CD4-positive, alpha-beta T cell (primary cell): ENCODE data around the gene CDC6. TPM values are rescaled to one million over a fixed set of nuclear protein-coding genes. Genes with fewer than 3 reads are reported as not detected.

Source experiments
- ATAC-seq: fragments of 200-7000 bp; cut with Tn5 transposase; one replicate; pipeline ENCODE4 v1.10.0; 2022; ENCODE audit warnings: mild to moderate bottlenecking; ENCODE audit not compliant: poor library complexity
- CTCF ChIA-PET: fragments of 350-600 bp; sonication (Branson Sonifier 250); formaldehyde crosslinking; loops from one replicate; lab custom pipeline; 2021; ENCODE audit warnings: antibody characterized with exemption, inconsistent platforms; lab: Charles Lee
- POLR2A ChIA-PET: fragments of 350-600 bp; sonication (Branson Sonifier 250); formaldehyde crosslinking; loops from one replicate; lab custom pipeline; 2021; ENCODE audit warnings: antibody characterized with exemption, inconsistent platforms; lab: Charles Lee
- DNase-seq, 14 experiments: peaks; one replicate each; pipeline ENCODE4 v3.0.0-alpha.2; 2013 to 2020; ENCODE audit warnings: mixed read lengths in 2 of 14
- H3K27ac ChIP-seq, 2 donors: one replicate each; pipeline versions ENCODE4 v1.5.1 to v1.7.0; 2013; ENCODE audit warnings: low read length in 2 of 2, low read depth in 1 of 2, mild to moderate bottlenecking in 1 of 2
- H3K27me3 ChIP-seq, 2 experiments: 1 replicate in 1 of 2; 2 replicates in 1 of 2; pipeline versions ENCODE4 v1.6.1 to v1.7.0; 2013; ENCODE audit warnings: low read length in 2 of 2, control low read depth in 1 of 2, mild to moderate bottlenecking in 1 of 2, moderate library complexity in 1 of 2; ENCODE audit not compliant: insufficient read depth in 2 of 2, control insufficient read depth in 1 of 2
- H3K36me3 ChIP-seq: one replicate; pipeline ENCODE4 v1.6.1; 2013; ENCODE audit warnings: low read length, control low read depth; ENCODE audit not compliant: insufficient read depth
- H3K4me1 ChIP-seq: one replicate; pipeline ENCODE4 v1.6.1; 2013; ENCODE audit warnings: low read length, control low read depth; ENCODE audit not compliant: insufficient read depth
- H3K4me3 ChIP-seq: one replicate; pipeline ENCODE4 v1.5.1; 2013; ENCODE audit warnings: mild to moderate bottlenecking, low read length, moderate library complexity
- H3K9me3 ChIP-seq, 2 experiments: 1 replicate in 1 of 2; 2 replicates in 1 of 2; pipeline versions ENCODE4 v1.6.1 to v1.7.0; 2013; ENCODE audit warnings: low read length in 2 of 2, mild to moderate bottlenecking in 2 of 2, control low read depth in 1 of 2, moderate library complexity in 1 of 2; ENCODE audit not compliant: control insufficient read depth in 1 of 2, insufficient read depth in 1 of 2
- H3K27ac Mint-ChIP-seq: one replicate; pipeline ENCODE4 v1.8.0; 2020; ENCODE audit warnings: mixed read lengths
- H3K27me3 Mint-ChIP-seq: one replicate; pipeline ENCODE4 v1.8.0; 2021; ENCODE audit warnings: mixed read lengths
- H3K36me3 Mint-ChIP-seq: one replicate; pipeline ENCODE4 v1.8.0; 2021; ENCODE audit warnings: low read depth, mixed read lengths
- H3K4me1 Mint-ChIP-seq: one replicate; pipeline ENCODE4 v1.8.0; 2021; ENCODE audit warnings: low read depth, mixed read lengths
- H3K4me3 Mint-ChIP-seq: one replicate; pipeline ENCODE4 v1.8.0; 2020; ENCODE audit warnings: mild to moderate bottlenecking, mixed read lengths
- H3K9me3 Mint-ChIP-seq: one replicate; pipeline ENCODE4 v1.8.0; 2020; ENCODE audit warnings: mixed read lengths
- intact Hi-C, 2 experiments: fragments of 100-400 bp; cut with DNase I in 1 of 2; cut with micrococcal nuclease in 1 of 2; formaldehyde crosslinking; loops; one replicate each; pipeline versions ENCODE4 v1.15.1 to v1.9.0; 2023 to 2025; cut with DNase I, micrococcal nuclease
- total RNA-seq, 174 experiments: library from RNA in 2 of 174; stranded (reverse) in 2 of 174; gene quantifications; one replicate each; pipeline ENCODE4 v1.2.3 and lab custom pipeline; 2021 to 2026
- TF ChIP-seq, protein P1 (sequence below): fragments of 200-600 bp; IDR thresholded peaks from one replicate; pipeline ENCODE4 v1.8.0; 2022; ENCODE audit warnings: antibody characterized with exemption, mild to moderate bottlenecking

The CDC6 gene
- total RNA-seq, 2 experiments from 2014 or later: 1.0 to 1.8 TPM

- Mint-ChIP-seq H3K27ac (no peak overlapping the region), H3K27me3 (no peaks in the 10 kb centered on the region)
Measured at GRCh38 chr17:40293363-40293762, 5.7 kb downstream of the CDC6 start.

DNA sequence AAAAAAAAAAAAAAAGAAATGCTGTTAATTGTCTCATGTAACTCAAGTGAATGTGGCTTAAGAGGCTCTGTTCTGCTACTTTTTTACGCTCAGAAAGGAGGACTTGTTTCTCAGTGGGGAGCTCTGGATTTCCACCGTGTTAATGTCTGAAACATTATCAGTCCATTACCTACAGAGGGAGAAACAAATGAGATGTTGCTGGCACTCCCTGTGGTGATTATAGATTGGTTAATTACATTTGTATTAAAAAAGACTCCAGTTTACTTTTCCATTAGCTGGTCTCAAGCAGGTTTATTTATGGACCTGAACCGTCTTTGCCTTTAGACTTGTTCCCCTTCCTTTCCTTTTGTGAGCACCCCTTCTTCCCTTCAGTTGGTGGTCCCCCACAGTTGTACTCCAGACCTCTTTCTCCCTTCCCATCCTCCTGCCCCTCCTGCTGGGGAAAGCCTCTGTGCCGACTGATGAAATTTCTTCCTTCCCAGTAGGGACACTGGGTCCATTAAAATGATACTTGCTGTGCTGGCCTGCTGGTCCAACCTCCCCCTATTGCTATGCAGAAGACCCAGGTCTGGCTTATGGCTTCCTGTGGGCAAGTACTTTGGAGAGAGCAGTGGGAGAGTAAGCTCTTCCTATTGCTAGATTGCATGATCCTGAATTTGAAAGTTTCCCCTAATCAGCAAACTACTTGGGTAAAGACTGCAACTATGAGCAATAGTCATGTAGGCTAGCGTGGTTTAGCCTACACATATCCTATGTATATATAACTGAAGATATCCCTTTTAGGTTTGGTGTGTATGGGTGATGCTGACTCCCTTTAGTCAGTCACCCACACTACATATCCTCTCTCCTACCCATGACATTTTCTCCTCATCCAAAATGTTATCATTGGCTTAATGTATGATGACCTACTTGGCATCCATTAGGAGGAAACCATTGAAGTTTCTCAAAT is 8.1 kb downstream of the CDC6 start:
- no peak overlapping the region for H3K27ac Mint-ChIP-seq
- no peak overlapping the region for H3K4me3 Mint-ChIP-seq
- H3K27ac ChIP-seq: no peak overlapping the region
- CTCF ChIA-PET: interaction anchor here (0.9 kb wide), 1 partner anchor 59 kb away, joined by 3 read pairs; no protein-coding TSS in a partner anchor
- no peaks in the 10 kb centered on the region for H3K36me3 Mint-ChIP-seq
- POLR2A ChIA-PET: no interaction called here
- H3K4me3 ChIP-seq: no peak overlapping the region
- no peaks in the 10 kb centered on the region for H3K27me3 Mint-ChIP-seq
- DNase-seq: no peak
- H3K4me1 ChIP-seq: peaks cover under 1% of the 10 kb centered on the region
- no peaks in the 10 kb centered on the region for H3K9me3 Mint-ChIP-seq
- peaks cover 3% of the 10 kb centered on the region for H3K4me1 Mint-ChIP-seq
- intact Hi-C loops: no loop called here
- H3K36me3 ChIP-seq: no peaks in the 10 kb centered on the region
- TF ChIP-seq, protein P1, sequence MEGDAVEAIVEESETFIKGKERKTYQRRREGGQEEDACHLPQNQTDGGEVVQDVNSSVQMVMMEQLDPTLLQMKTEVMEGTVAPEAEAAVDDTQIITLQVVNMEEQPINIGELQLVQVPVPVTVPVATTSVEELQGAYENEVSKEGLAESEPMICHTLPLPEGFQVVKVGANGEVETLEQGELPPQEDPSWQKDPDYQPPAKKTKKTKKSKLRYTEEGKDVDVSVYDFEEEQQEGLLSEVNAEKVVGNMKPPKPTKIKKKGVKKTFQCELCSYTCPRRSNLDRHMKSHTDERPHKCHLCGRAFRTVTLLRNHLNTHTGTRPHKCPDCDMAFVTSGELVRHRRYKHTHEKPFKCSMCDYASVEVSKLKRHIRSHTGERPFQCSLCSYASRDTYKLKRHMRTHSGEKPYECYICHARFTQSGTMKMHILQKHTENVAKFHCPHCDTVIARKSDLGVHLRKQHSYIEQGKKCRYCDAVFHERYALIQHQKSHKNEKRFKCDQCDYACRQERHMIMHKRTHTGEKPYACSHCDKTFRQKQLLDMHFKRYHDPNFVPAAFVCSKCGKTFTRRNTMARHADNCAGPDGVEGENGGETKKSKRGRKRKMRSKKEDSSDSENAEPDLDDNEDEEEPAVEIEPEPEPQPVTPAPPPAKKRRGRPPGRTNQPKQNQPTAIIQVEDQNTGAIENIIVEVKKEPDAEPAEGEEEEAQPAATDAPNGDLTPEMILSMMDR: no peak
- no peak for ATAC-seq
- no peaks in the 10 kb centered on the region for H3K9me3 ChIP-seq
- no peaks in the 10 kb centered on the region for H3K27me3 ChIP-seq

More at GRCh38 chr17:40293363-40293762, 5.7 kb downstream of the CDC6 start:
- TF ChIP-seq, protein P1: no peak
- Mint-ChIP-seq H3K9me3 (no peaks in the 10 kb centered on the region), H3K36me3 (no peaks in the 10 kb centered on the region), H3K4me1 (peaks cover 7% of the 10 kb centered on the region), H3K4me3 (no peak overlapping the region)
- CTCF ChIA-PET: interaction anchor here (1.1 kb wide), 1 partner anchor 9 kb away, joined by 3 read pairs; no protein-coding TSS in a partner anchor
- no peak for DNase-seq
- peaks cover 10% of the 10 kb centered on the region for H3K4me1 ChIP-seq
- intact Hi-C loops: no loop called here
- no peak overlapping the region for H3K27ac ChIP-seq
- POLR2A ChIA-PET: no interaction called here
- H3K9me3 ChIP-seq: no peaks in the 10 kb centered on the region
- no peak overlapping the region for H3K4me3 ChIP-seq
- H3K27me3 ChIP-seq: no peaks in the 10 kb centered on the region
- no peak for ATAC-seq
- no peaks in the 10 kb centered on the region for H3K36me3 ChIP-seq

GRCh38 chr17:40297511-40297910 is 9.8 kb downstream of the CDC6 start:
- no peak overlapping the region for H3K27ac Mint-ChIP-seq
- CTCF ChIA-PET: interaction anchor here (0.6 to 2.5 kb wide), 3 partner anchors 8 to 57 kb away, joined by 3 to 8 read pairs (median 5); no protein-coding TSS in a partner anchor

More at GRCh38 chr17:40297511-40297910, 9.8 kb downstream of the CDC6 start:
- no peak overlapping the region for H3K4me3 ChIP-seq
- Mint-ChIP-seq H3K9me3 (no peaks in the 10 kb centered on the region), H3K27me3 (no peaks in the 10 kb centered on the region), H3K4me3 (no peak overlapping the region), H3K4me1 (no peaks in the 10 kb centered on the region), H3K36me3 (no peaks in the 10 kb centered on the region)
- no peak overlapping the region for H3K27ac ChIP-seq
- no peaks in the 10 kb centered on the region for H3K4me1 ChIP-seq
- H3K27me3 ChIP-seq: no peaks in the 10 kb centered on the region
- intact Hi-C loops: no loop called here
- ATAC-seq: no peak
- H3K9me3 ChIP-seq: no peaks in the 10 kb centered on the region
- TF ChIP-seq, protein P1: no peak
- H3K36me3 ChIP-seq: no peaks in the 10 kb centered on the region
- POLR2A ChIA-PET: no interaction called here
- no peak for DNase-seq
